NCI-H1048 (cell line): ENCODE results near the gene HOXB9.
A peak's percentile ranks its signal among the peaks of the same experiment; 100 is the strongest.

ENCODE experiments used
- DNase-seq: peaks from one replicate; lab custom pipeline; 2025; lab: John Stamatoyannopoulos, UW

Gene HOXB9

DNA sequence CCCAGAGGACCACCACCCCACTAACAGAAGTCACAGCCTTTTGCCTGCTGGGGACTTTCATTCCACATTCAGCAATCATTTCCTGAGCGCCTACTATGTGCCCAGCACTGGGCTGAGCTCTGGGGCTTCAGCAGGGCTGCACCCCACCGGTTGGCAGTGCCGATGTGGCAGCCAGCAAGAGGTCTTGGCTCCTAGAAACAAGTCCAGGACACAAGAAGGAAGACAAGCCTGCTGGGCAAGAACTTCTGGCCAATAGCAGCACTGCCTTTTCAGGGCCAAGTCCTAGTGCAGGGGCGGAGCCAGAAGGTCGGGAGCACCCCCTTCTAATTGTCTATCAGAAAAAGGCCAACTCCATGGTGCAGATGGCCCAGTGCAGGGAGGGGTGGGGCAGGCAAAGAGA is 13.0 kb upstream of the HOXB9 start:
- no peak for DNase-seq

DNA sequence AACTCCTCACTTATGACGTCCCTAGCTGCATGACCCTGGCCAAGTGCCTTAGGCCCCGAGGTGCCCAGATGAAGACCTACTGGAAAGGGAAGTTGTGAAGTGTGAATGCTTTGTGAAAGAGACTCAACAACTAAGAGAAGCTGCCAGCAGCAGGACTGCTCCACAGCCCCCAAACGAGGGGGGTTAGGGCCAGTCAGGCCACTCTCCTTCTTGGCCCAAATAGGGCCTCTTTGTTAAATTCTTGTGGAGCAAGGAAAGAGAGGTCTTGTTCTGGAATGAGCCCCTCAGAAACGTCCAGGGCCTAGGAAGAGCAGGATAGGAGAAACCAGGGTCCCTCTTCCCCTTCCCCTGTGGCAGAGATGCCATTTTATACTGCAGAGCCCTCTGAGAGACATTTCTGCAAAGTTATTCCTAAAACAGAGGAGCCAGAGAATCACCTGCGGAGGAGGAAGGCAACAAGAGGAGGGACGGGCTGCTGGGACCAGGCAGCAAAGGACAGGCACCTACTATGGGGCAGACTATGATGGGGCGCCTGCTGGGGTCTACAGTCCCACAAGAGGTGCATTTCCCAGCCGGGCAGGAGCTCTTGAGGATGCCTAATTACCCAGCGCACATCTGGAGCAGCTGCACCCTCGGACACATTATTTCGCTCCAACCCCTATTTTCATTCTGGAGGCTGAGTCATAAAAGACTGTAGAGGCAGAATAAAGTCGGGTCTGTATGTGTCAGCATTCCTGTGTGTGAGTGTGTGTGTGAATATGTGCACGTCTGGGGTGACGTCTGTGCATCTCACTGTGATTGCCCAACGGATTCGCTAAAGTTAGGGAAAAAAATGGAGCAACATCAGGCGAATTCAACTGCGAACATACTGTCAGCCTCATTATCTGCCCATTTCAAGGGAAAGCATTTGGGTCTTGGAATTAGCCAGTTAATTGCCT is 11.4 kb upstream of the HOXB9 start:
- no peak for DNase-seq

DNA sequence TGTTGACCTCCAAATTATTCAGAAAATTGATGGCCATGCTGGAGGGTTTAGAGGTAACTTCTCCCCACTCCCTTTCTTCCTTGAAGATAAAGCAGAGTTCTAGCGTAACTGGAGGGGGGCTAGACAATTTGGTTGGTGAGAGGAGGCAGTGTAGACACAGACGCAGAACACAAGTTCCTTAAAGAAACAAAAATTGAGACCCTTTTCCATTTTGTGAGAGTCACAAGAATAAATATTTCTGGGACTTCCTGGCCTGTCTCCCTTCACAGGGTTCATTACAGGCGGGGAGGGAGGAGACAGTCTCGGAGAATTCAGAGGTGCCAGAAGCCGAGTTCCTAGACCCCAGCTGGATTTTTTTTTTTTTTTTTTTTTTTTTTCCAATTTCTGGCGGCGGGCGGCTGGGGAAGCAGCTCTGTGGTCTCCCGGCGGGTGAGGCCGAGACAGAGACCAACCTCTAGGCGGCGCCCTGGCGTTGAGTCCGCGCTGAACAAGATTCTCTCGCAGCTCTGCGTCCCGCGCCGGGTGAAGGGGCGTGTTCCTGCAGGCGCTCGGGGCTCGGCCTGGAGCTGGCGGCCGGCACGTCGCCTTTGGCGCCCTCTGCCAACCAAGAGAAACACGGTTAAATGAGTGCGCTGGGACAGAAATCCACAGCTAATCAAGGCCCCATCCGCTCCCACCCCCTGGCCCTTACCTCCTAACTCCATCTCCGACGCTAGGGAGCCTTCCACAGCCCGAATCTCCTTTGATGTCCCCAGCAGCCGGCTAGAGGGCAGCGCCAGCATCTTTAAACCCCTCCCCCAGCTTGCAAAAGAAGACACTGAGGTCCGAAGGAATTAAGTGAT is 10.2 kb upstream of the HOXB9 start:
- peak; percentile 34 for DNase-seq

DNA sequence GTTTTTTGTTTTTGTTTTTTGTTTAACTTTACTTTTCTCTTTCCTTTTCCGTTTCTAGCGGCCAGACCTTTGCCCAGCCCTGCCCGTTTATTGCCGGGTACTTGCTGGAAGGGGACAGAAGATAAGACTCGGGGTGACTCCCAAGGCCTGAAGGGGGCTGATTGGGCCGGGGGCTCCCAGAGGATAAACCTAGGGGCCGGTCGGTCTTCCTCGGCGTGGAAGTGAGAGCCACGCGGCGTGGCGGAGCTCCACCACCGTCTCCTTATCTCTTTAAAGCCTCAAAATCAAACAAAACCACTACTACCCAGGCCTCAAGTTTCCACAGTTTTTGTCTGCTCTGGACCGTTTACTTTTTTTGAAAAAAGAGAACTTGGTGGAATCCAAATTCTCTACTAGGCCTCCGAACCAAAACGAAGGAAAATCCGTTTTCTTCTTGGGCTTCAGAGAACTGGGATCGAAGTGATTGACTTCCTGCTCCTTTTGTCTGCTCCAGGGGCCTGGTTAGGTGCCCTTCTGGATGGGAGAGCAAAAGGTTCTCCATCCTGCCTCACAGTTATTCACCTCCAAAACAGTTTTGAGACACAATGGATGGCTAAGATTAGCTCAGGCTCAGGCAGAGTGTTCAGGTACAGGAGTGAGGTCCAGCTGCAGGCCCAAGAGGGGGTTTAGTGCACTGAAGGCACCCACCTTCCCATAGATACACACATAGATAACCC is 8.5 kb upstream of the HOXB9 start:
- DNase-seq = no peak

DNA sequence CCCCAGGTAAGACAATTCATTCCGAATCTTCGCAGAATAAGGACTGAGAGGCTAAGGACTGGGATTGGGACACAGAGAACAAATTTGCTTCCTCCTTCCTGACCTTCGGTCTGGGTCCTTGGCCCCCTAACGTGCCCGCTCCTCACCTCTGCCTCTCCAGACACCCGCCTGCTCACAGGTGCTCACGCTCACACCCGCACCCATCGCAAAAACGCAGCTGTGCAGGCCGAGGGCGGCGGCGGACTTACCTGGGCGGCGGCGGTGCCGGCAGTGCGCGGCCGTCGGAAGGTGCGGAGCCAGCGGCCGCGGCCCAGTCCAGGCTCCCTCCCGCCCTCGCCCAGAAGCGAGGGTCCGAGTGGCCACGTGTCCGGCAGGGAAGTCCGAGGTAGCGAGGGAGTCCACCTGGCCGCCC is 7.1 kb upstream of the HOXB9 start:
- DNase-seq = no peak

DNA sequence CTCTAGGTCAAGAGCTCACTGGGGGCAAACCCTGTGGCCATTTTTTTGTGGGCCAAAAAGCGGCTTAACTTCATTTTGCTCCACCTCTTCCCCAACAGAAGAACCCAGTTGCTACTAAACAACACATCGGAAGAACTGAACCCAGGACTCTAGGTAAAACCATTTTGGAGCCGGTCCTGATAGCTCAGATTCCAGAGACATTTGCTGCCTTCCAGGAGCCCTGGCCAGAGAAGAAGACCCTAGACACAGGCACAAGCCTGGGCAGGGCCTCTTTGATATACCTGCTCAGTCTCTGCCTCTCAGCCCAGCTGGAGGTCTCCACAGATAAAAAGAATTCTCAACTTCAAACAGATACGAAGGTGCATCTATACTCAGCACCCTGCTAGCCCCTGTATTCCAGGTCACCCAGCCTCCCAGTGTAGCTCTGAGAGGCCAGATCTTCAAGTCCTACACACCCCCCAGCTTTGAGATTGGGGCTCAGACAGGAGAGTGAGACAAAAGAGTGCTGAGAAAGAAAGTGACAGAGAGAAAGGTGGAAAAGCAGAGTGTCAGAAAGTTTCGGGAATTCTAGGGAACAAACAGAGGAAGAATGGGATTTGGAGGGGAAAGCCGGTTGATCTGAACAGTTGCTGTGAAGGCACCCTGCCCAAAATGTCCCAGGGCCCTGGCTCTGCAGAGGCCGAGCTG is 6.6 kb upstream of the HOXB9 start:
- DNase-seq = no peak

DNA sequence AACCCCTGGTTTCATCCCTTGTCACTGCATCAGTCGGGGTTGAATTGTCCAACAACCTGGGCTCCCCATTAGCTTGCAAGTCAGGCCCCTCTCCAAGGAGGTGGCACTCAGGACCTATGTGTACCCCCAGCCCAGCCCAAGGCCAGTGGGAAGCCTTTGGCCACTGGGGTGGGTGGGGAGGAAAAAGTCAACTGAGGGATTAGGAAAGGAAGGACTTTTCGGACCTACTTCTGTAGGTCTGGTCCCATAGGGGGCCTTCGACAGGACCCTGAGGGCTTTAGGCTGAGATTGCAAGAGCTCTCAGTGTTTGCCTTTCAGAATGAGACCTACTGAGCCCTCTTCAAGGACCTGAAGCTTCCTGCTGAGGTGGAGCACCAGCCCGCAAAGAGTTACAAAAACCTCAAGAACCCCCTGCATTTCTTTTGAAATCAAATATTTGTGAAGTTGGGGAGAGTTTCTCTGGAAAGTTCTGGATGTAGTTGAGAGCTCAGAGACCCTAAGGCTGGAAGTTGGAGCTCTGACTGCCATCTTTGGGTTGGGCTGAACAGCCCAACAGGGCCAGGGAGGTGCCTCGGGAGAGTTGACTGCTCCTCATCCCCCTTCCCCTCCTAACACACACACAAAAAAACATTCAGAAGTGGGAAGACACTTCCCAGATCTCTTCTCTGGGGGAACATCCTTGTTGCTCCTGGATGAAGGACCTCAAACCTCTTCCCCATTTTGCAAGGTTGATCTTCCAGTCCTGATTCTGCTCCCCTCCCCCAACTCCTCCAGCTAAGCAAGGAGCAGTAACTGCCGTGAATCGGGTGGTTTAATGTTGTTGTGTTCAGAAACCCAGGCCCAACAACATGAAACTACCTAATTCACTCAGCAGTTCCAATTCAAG is 5.8 kb upstream of the HOXB9 start:
- DNase-seq = no peak

DNA sequence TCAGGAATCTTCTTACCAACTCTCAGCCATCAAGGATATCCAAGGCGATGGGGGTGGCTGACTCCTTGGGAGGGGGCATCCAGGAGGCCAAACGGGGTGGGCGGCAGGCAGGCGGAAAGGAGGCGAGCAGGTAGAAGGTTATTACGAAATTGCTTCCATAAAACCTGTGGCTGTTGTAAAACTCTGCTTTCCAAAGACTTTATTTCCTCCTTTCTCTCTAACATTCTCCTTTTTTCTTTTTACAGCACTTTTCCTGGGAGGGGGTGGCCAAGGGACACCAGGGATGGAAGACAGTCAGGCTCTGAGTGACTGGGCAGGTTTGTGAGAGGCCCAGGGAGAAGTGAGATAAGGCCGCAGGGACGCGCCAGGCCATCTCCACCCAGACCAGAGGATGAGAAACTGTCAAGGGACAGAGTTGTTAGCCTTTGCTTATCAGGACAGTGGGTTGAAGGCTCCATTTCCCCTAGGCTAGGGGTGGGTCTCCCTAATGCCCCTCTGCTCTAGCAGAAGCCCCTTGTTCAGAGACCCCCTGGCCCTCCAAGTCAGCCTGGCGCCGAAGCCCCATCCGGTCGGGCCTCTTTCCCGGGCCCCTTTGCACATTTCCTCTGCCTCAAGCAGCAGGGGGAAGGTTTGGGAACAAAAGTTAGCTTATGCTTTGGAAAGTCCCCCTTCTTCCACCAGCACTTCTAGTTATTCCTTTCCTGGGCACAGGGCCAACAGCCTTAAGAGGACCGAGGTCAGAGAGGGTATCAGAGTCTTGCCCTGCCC is 5.0 kb upstream of the HOXB9 start:
- no peak for DNase-seq

DNA sequence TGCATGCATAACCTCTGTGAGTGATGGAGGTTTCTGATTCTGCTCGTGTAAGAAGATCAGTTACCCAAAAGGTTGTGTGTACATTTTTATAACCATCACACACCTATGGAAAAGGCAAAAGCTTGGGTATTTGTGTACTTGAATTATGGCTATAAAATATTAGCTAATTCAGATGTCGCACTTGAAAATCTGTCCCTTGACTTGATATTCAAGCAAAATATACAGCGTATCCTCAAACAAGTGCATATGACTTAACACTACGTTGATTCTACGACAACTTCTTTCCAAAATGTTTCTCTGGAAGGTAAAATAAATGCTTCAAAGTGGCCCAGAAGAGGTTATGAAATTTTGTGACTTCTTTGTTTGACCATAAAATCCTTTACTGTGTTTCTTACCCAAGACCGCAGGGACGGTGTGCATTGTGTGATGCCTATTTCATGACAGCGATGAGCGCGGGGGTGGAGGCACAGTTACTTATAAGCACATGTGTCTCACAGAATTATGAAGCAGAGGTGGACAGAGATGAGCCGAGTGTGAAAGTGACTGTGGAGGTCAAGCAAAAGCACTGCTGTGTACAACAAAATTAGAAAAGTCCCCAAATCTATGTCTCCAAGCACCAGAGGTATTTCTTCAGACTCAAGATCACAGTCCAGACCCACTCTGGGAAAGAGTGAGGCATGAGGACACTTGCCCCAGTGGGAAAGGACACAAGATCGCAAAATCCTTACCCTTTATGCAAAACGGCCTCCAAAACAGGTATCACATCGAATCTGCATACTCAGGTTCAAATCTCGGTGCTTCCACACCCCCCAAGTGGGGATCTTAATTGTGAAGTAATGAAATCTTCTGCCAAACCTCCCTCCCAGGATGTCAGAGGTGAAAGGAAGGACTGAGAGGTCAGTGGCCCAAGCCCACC is 4.1 kb upstream of the HOXB9 start:
- DNase-seq = no peak

DNA sequence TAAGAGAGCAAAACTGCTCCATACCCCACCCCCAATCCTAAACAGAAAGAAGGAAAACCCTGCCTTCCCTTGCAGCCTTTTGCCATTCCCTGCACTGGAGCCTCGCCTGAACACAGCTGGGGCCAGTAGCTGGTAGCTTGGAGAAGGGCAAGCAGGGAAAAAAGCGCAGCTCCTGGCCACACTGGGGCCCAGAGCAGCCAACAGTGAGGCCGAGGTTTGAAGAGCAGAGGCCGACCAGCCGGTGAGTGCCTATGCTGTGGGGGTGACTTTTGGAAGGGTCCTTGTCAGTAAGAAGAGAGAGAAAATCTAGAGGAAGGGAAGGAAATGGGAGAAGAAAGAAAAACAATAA is 3.2 kb upstream of the HOXB9 start:
- DNase-seq = no peak

DNA sequence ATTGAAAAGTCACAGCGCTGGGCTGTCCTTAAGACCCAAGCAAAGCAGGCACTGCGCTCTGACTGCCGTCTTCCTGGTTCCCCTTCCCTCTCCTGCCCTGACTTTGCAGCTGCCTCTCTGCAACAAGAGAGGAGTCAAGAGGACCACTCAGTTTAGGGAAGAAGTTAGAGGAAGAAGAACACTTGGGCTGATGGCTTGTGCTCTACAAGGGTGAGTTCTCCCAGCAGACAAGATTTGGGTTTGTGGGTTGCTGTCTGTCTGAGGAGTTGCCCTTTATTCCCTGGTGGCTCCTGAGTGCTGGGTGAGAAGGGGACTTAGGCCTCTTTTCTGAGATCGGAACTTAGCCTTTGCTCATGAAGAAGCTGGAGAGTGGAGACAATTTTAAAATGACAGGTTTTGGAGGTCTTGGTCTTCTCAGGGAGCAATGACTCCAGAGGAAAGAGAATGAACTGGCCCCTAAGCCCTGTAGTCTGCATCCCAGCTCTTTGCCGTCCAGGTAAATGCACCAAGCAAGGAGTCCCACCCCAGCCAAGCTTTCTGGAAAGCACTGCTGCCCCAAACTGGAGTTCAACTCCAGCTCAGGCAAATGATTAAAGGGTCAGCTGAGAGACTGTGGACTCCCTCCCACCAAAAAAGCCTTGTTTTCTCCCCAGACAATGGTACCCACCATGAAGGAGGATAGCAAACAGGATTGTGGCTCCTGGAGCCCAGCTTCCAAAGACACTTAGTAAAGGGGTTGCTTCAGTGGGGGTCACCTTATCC is 2.7 kb upstream of the HOXB9 start:
- DNase-seq = no peak

DNA sequence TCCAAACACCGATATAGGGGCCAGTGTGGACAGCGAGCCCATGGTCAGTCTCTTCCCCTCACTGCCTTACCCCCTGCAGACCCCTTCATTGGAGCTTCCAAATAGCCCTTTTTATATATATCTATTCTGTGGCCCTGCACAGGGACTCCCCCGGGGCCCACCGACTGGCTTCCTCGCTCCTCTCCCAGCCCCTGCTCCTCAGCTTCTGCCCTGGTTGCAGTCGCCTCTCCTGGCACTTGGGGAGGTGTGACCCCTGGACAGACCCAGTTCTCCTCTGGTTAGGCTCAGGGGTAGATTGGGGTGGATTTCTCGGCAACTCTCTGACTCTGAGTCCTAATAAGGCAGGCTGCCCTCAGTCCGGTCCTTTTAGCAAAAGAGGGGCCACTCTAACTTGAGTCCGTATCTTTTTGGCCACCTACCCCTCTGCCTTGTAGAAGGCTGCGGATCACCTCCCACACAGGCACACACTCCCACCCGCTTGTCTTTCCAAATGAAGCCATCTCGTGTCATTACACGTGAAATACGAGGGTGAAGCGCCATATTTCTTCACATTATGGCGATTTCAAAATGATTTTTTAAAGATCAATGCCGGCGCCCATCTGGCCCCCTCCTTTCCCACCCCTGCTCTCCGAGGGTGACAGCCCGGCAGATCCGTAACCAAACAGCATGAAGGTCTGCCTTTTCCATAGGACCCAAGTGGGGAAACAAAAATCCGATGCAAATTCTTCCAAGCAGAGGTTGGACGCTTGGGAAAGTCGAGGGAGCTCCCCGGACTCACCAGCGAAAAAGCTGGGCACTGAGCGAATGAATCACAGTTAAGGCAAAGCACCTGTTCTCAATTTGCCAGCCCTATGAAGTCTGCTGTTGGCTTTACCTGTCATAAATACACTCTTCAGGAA is 1.7 kb upstream of the HOXB9 start:
- DNase-seq = no peak

DNA sequence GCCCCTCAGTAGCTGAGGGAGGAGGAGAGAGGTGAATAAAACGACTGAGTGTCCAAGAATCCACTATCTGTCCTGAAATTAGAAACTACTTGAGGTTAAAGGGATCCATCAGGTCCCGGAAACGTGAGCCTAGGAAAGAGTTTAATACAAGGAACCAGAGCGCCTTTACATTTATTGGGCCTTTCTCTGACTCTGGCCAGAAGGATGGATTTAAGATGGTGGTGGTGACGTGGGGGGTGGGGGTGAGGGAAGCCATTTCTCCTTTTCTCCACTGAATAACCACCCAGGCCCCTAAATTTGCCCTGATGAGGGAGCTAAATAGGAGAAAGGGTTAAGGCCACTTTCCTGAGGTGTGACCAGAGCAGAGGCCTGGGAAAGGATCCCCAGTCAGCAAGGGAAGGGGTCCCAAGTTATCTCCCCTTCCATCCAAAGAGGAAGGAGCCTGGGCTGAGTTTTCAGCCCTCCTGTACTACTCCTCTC is 1.0 kb upstream of the HOXB9 start:
- no peak for DNase-seq

DNA sequence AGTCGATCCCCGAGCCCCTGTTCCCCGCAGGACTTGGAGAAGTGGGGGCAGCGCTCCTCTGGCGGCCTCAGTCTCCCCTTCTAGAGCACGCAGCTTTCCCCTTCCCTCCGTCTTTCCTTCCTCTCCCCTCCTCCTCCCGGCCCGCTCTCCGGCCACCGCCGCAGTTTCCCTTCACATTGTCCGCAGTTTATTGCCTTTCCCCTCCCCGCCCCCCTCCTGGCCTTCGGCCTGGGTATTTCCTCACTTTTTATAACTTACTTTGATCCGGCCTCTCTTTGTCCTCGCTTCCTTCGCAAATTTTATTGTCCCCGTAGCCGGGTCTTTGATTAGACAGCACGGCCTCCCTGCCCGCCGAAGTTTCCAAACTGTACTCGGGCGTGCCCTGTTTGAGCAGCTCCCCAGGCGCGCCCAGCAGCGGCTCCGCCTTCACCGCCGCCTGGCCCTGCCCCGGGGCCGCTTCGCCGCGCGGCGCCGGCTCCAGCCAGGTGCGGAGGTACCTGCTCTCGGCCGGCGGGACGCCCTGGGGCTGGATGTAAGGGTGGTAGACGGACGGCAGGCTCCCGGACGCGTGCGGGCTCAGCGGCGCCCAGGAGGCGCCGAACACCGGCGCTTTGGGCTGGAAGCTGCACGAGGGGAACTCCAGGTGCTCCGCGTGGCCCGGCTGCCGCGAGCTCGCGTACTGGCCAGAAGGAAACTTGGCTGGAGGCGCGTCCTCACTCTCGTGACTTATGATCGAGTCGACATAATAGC is 488 bp downstream of the HOXB9 start:
- DNase-seq = no peak

DNA sequence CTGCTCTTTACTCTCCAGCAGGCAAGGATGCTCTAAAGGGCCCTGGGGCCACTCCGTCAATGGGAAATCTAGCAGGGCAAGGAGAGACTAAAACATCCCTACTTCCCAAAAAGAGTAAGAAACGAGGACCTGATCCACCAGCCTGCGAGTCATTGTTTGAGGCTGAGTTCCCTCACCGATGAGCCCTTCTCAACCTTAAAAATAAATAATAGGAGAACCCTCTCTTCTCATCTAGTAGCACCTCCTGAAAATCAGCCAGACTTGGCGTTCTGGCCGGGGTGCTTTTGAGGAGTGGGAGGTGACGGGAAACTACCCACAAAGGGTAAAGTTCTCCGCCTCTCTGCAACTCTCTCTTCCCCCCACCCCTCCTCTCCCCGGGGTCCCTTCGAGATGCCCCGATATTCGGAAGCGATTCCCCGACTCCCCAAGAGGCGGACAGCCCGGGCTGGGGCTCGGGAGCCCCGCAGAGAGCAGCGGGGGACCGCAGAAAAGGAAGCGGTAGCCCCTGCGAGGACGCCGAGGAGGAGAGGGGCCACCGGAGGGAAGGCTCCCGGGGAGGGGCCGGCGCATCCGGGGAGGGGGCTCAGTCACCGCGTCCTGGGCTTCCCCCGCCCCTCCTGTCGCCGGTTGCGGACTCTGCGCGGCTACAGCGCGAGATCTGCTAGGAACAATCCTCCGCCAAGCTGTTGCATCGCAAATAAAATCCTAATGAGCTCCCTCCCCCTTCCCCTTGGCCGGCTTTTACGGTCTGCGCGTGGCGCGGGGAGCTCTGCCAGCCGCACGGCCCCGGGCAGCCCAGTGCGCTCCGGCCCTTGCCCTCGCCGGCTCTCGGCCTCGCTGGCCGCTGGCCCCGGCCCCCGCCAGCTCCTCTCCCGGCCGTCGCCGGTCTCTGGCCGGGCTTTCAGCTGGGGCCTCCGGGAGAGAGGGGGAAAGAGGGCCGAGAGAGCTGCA is 1.3 kb downstream of the HOXB9 start:
- no peak for DNase-seq
